Activated CD8-positive, alpha-beta T cell treated with anti-CD3 and anti-CD28 coated beads, Interleukin-2, amount 10 ng/mL, durations not matched to agents 7 days and 5 days (primary cell): ENCODE data around the gene ANKFN1. TPM values are rescaled to one million over a fixed set of nuclear protein-coding genes. Genes with fewer than 3 reads are reported as not detected.

Experiments
- ATAC-seq: fragments of 150-1000 bp; cut with Tn5 transposase; one replicate; pipeline ENCODE4 v1.10.0; 2021; ENCODE audit warnings: moderate library complexity
- CTCF ChIA-PET: fragments of 350-600 bp; sonication (Branson Sonifier 250); formaldehyde crosslinking; loops from one replicate; lab custom pipeline; 2021; ENCODE audit warnings: antibody characterized with exemption; lab: Charles Lee
- POLR2A ChIA-PET: fragments of 350-600 bp; sonication (Branson Sonifier 250); formaldehyde crosslinking; loops from one replicate; lab custom pipeline; 2021; ENCODE audit warnings: antibody characterized with exemption; lab: Charles Lee
- DNase-seq: peaks from one replicate; pipeline ENCODE4 v3.0.0-alpha.2; 2020
- H3K27ac Mint-ChIP-seq: one replicate; pipeline ENCODE4 v1.8.0; 2021; ENCODE audit warnings: mild to moderate bottlenecking, mixed read lengths
- H3K27me3 Mint-ChIP-seq: one replicate; pipeline ENCODE4 v1.8.0; 2021; ENCODE audit warnings: low read depth, mixed read lengths
- H3K36me3 Mint-ChIP-seq: one replicate; pipeline ENCODE4 v1.8.0; 2021; ENCODE audit warnings: low read depth, mixed read lengths
- H3K4me1 Mint-ChIP-seq: one replicate; pipeline ENCODE4 v1.8.0; 2021; ENCODE audit warnings: low read depth, mixed read lengths
- H3K4me3 Mint-ChIP-seq: one replicate; pipeline ENCODE4 v1.8.0; 2021; ENCODE audit warnings: mild to moderate bottlenecking, mixed read lengths
- H3K9me3 Mint-ChIP-seq: one replicate; pipeline ENCODE4 v1.8.0; 2022; ENCODE audit warnings: mixed read lengths; ENCODE audit not compliant: insufficient read depth
- total RNA-seq, 2 experiments: library from RNA; stranded (reverse); gene quantifications; one replicate each; pipeline ENCODE4 v1.2.3, GENCODE V29; 2021

The ANKFN1 gene, protein sequence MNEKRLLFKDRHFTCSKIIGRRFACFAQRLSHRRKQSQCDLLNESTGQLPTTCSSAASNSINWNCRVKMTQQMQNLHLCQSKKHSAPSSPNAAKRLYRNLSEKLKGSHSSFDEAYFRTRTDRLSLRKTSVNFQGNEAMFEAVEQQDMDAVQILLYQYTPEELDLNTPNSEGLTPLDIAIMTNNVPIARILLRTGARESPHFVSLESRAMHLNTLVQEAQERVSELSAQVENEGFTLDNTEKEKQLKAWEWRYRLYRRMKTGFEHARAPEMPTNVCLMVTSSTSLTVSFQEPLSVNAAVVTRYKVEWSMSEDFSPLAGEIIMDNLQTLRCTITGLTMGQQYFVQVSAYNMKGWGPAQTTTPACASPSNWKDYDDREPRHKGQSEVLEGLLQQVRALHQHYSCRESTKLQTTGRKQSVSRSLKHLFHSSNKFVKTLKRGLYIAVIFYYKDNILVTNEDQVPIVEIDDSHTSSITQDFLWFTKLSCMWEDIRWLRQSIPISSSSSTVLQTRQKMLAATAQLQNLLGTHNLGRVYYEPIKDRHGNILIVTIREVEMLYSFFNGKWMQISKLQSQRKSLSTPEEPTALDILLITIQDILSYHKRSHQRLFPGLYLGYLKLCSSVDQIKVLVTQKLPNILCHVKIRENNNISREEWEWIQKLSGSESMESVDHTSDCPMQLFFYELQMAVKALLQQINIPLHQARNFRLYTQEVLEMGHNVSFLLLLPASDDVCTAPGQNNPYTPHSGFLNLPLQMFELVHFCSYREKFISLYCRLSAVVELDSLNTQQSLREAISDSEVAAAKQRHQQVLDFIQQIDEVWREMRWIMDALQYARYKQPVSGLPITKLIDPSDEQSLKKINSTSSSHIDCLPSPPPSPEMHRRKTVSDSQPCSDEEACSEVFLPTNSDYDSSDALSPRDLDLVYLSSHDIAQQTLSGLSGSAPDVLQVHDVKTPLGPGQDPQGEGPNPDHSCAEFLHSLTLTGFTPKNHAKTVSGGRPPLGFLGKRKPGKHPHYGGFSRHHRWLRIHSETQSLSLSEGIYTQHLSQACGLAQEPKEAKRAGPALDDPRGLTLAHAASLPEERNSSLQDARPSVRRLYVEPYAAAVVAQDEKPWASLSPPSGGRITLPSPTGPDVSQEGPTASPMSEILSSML
- total RNA-seq: not detected

GRCh38 chr17:56152874-56153602 lies at the start of gene ANKFN1:
ANKFN1 (plus strand) TSS chr17:56153475; CDS start chr17:56212668, 59,193 bp downstream.
- Mint-ChIP-seq H3K27ac (no peak within 1 kb of the TSS), H3K4me1 (no peaks in the 10 kb centered on the region), H3K4me3 (no peak within 1 kb of the TSS), H3K27me3 (no peaks in the 10 kb centered on the region), H3K9me3 (no peaks in the 10 kb centered on the region), H3K36me3 (no peaks in the 10 kb centered on the region)
- no peak for DNase-seq
- ChIA-PET POLR2A (no interaction called here), CTCF (no interaction called here)
- ATAC-seq: no peak

DNA sequence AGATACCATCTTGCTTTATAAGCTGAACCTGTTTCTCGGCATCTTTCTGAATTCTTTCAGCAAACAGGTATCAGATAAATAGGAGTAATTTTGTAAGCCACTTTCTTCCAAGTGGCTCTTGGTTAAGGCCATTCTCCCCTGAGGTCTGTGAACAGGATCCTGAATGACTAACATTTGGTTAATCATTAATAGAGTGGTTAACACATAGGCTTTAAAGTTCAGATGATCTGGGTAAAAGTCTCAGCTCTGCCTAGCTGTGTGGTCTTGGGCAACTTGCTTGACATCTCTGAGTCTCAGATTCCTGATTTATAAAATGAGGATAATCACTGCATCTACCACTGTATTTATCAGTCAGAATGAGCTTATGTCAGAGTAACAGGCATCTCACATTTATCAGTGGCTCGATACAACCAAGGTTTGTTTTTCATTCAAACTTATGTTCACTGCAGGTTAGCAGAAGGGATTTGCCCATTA lies 44.4 kb upstream of the ANKFN1 start:
- no peaks in the 10 kb centered on the region for H3K4me1 Mint-ChIP-seq
- H3K36me3 Mint-ChIP-seq: no peaks in the 10 kb centered on the region
- no peaks in the 10 kb centered on the region for H3K9me3 Mint-ChIP-seq
- ATAC-seq (no peak), DNase-seq (no peak)
- no peak overlapping the region for H3K27ac Mint-ChIP-seq
- H3K4me3 Mint-ChIP-seq: no peak overlapping the region
- peaks cover 2% of the 10 kb centered on the region for H3K27me3 Mint-ChIP-seq
- CTCF ChIA-PET: no interaction called here
- POLR2A ChIA-PET: no interaction called here

- Mint-ChIP-seq H3K27ac (no peak overlapping the region), H3K27me3 (peaks cover 2% of the 10 kb centered on the region), H3K36me3 (no peaks in the 10 kb centered on the region), H3K4me1 (no peaks in the 10 kb centered on the region), H3K9me3 (no peaks in the 10 kb centered on the region), H3K4me3 (no peak overlapping the region)
- POLR2A ChIA-PET: no interaction called here
- CTCF ChIA-PET: no interaction called here
- ATAC-seq (no peak), DNase-seq (no peak)
These were observed 43.4 kb upstream of the ANKFN1 start for GRCh38 chr17:56109836-56110235.

DNA sequence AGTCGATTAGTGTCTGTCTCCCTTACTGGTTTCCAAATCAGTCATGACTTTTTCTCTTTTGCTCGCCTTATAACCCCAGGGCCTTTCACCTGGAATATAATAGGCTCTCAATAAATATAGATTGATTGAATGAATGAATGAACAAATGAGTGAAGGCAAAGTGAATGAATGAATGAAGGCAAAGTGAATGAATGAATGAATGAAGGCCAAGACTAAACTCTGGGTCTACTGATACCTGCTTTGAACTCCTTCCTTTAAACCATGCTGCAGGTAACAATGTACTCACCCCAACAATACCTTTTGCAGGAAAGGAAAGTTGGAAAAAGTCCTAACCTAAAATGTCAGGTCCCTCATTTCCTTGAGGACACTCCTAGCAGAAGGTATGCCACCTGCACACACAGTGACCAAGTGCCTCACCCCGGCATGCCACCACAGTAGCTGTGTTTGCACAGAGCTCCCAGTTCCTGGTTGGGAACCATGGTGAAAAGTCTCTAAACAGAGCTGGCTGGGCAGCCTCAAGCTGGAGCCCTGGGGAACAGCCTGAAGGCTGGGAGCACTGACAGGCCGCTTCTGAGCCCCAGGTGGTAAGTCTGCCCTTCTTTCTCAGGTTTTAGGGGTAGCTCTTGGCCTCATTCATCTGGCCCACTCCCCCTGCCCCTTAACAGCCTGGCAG lies 42.7 kb upstream of the ANKFN1 start:
- no peaks in the 10 kb centered on the region for H3K36me3 Mint-ChIP-seq
- peaks cover 2% of the 10 kb centered on the region for H3K27me3 Mint-ChIP-seq
- H3K4me3 Mint-ChIP-seq: no peak overlapping the region
- DNase-seq: no peak
- no peaks in the 10 kb centered on the region for H3K9me3 Mint-ChIP-seq
- H3K4me1 Mint-ChIP-seq: no peaks in the 10 kb centered on the region
- ChIA-PET CTCF (interaction anchor here (1.0 kb wide), 1 partner anchor 209 kb away, joined by 3 read pairs; no protein-coding TSS in a partner anchor), POLR2A (interaction anchor here (0.6 kb wide), 1 partner anchor 571 kb away, joined by 3 read pairs; no protein-coding TSS in a partner anchor)
- no peak overlapping the region for H3K27ac Mint-ChIP-seq
- ATAC-seq: no peak

- no peak overlapping the region for H3K27ac Mint-ChIP-seq
- no peaks in the 10 kb centered on the region for H3K4me1 Mint-ChIP-seq
- H3K36me3 Mint-ChIP-seq: no peaks in the 10 kb centered on the region
- H3K9me3 Mint-ChIP-seq: no peaks in the 10 kb centered on the region
- no peak overlapping the region for H3K4me3 Mint-ChIP-seq
- H3K27me3 Mint-ChIP-seq: peaks cover 2% of the 10 kb centered on the region
- CTCF ChIA-PET: interaction anchor here (1.2 kb wide), 1 partner anchor 377 kb away, joined by 3 read pairs; no protein-coding TSS in a partner anchor
- ATAC-seq: no peak
- no peak for DNase-seq
- POLR2A ChIA-PET: no interaction called here
These were observed 41.4 kb upstream of the ANKFN1 start for GRCh38 chr17:56111706-56112485.

- ATAC-seq (no peak), DNase-seq (no peak)
- POLR2A ChIA-PET: no interaction called here
- CTCF ChIA-PET: no interaction called here
- H3K9me3 Mint-ChIP-seq: no peaks in the 10 kb centered on the region
- H3K4me1 Mint-ChIP-seq: no peaks in the 10 kb centered on the region
- H3K27me3 Mint-ChIP-seq: peaks cover 2% of the 10 kb centered on the region
- no peaks in the 10 kb centered on the region for H3K36me3 Mint-ChIP-seq
- H3K27ac Mint-ChIP-seq: no peak overlapping the region
- no peak overlapping the region for H3K4me3 Mint-ChIP-seq
These were observed 39.8 kb upstream of the ANKFN1 start for GRCh38 chr17:56113486-56113885.

DNA sequence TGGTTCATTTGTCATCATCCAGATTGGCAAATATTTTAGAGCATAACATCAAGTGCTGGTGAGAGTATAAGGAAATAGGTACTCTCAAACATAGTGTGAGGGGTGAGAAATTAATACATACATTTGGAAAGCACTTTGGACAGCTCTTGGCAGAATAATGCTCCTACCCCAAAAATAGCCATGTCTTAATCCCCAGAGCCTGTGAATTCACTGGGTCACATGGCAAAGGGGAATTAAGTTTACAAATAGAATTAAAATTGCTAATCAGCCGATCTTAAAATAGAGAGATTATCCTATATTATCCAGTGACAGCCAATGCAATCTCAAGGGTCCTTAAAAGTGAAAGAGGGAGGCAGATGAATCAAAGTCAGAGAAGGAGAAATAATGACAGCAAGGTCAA lies 38.8 kb upstream of the ANKFN1 start:
- H3K9me3 Mint-ChIP-seq: no peaks in the 10 kb centered on the region
- POLR2A ChIA-PET: no interaction called here
- H3K27me3 Mint-ChIP-seq: peaks cover 2% of the 10 kb centered on the region

DNA sequence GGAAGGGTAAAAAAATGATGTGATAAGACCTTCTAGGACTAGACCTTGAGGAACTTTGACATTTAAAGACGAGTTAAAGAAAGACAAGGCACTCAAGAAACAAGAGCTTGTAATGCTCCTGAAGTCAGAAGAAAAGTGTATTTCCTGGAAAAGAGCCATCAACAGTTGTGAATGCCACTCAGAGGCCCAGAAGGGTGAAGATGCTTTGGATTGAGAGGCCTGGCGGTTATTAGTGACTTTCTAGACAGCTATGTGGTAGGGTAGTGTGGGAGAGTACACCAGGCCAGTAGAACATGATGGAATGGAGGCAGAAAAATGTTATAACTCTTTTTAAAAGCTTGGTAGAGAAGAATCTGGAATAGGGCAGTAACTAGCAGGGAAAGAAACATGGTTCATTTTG lies 34.1 kb upstream of the ANKFN1 start:
- Mint-ChIP-seq H3K4me3 (no peak overlapping the region), H3K27ac (no peak overlapping the region), H3K27me3 (no peaks in the 10 kb centered on the region), H3K9me3 (no peaks in the 10 kb centered on the region), H3K36me3 (no peaks in the 10 kb centered on the region), H3K4me1 (no peaks in the 10 kb centered on the region)
- DNase-seq (no peak), ATAC-seq (no peak)
- ChIA-PET CTCF (interaction anchor here (1.0 kb wide), 1 partner anchor 201 kb away, joined by 3 read pairs; no protein-coding TSS in a partner anchor), POLR2A (no interaction called here)

More for the DNA sequence above, 38.8 kb upstream of the ANKFN1 start:
- no peak for ATAC-seq
- no peaks in the 10 kb centered on the region for H3K36me3 Mint-ChIP-seq
- DNase-seq: no peak
- H3K4me3 Mint-ChIP-seq: no peak overlapping the region
- no peaks in the 10 kb centered on the region for H3K4me1 Mint-ChIP-seq
- H3K27ac Mint-ChIP-seq: no peak overlapping the region
- CTCF ChIA-PET: no interaction called here

GRCh38 chr17:56119936-56120335 lies 33.3 kb upstream of the ANKFN1 start:
- H3K9me3 Mint-ChIP-seq: no peaks in the 10 kb centered on the region
- no peaks in the 10 kb centered on the region for H3K36me3 Mint-ChIP-seq
- ATAC-seq (no peak), DNase-seq (no peak)
- H3K27ac Mint-ChIP-seq: no peak overlapping the region
- no peaks in the 10 kb centered on the region for H3K27me3 Mint-ChIP-seq
- no peak overlapping the region for H3K4me3 Mint-ChIP-seq
- H3K4me1 Mint-ChIP-seq: no peaks in the 10 kb centered on the region
- ChIA-PET CTCF (interaction anchor here (1.0 kb wide), 1 partner anchor 200 kb away, joined by 3 read pairs; no protein-coding TSS in a partner anchor), POLR2A (no interaction called here)
